Panc1 (cell line): ENCODE results near the gene PPP1R27.

Experiments
- CTCF ChIP-seq: fragments of 450-650 bp; IDR thresholded peaks from 2 replicates; pipeline ENCODE4 v1.5.1; 2017; ENCODE audit warnings: mild to moderate bottlenecking
- SIN3A ChIP-seq: IDR thresholded peaks from 2 replicates; pipeline ENCODE4 v1.6.1; 2012; ENCODE audit warnings: low read depth, mild to moderate bottlenecking, low read length, moderate library complexity, borderline replicate concordance; ENCODE audit not compliant: insufficient read depth
- TCF7L2 ChIP-seq: IDR thresholded peaks from 2 replicates; pipeline ENCODE4 v1.6.1; 2011; ENCODE audit warnings: mild to moderate bottlenecking, low read depth, low read length, inconsistent platforms
- TF ChIP-seq, protein P1 (sequence below), 2 experiments: IDR thresholded peaks; 2 replicates each; pipeline ENCODE4 v1.6.1; 2011 to 2012; ENCODE audit warnings: low read depth in 2 of 2, control low read depth in 1 of 2, low read length in 1 of 2, mild to moderate bottlenecking in 1 of 2, moderate library complexity in 1 of 2; ENCODE audit not compliant: insufficient read depth in 1 of 2

DNA sequence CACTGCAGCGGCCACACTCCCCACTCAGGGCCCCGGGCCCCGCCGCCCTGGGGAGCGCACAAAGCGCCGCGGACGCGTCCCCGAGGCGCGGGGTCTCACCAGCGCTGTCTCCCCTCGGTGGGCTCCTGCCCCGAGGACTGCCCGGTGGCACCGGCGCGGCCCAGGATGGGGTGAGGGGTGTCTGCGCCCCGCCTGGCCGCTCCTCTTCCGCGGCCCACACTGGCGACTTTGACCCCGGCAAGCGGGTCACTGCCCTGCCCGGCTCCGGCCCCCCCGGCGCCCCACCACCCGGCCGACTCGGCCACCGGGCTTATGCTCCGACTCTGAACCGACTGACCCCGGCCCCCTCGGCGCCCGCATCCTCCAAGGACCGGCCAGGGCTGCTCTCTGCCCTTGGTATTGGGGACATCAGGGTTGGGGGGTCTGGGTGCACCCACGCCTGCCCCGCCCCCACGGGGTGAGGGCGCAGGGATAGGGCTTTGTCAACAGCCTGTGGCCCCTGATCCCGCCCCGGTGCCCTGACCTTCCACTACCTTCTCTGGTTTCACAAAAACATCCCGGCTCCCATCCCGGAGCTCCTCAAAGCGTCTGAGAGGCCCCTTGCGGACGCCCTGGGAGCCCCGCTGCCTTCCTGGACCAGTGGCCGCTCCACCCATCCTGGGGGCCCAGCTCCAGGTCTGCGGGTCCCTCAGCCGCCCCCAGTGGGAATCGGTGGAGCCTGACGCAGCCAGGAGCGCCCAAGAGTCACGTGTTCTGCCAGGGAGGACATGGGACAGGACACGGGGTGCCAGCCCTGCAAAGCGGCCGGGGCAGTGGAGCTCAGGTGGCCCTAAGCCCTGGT is 30.1 kb downstream of the PPP1R27 start:
- TF ChIP-seq SIN3A (no peak), CTCF (no peak), TCF7L2 (no peak)
- TF ChIP-seq, protein P1, sequence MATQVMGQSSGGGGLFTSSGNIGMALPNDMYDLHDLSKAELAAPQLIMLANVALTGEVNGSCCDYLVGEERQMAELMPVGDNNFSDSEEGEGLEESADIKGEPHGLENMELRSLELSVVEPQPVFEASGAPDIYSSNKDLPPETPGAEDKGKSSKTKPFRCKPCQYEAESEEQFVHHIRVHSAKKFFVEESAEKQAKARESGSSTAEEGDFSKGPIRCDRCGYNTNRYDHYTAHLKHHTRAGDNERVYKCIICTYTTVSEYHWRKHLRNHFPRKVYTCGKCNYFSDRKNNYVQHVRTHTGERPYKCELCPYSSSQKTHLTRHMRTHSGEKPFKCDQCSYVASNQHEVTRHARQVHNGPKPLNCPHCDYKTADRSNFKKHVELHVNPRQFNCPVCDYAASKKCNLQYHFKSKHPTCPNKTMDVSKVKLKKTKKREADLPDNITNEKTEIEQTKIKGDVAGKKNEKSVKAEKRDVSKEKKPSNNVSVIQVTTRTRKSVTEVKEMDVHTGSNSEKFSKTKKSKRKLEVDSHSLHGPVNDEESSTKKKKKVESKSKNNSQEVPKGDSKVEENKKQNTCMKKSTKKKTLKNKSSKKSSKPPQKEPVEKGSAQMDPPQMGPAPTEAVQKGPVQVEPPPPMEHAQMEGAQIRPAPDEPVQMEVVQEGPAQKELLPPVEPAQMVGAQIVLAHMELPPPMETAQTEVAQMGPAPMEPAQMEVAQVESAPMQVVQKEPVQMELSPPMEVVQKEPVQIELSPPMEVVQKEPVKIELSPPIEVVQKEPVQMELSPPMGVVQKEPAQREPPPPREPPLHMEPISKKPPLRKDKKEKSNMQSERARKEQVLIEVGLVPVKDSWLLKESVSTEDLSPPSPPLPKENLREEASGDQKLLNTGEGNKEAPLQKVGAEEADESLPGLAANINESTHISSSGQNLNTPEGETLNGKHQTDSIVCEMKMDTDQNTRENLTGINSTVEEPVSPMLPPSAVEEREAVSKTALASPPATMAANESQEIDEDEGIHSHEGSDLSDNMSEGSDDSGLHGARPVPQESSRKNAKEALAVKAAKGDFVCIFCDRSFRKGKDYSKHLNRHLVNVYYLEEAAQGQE (IDR thresholded peaks at IDR 0.05; ENCODE audit: insufficient read depth in 1 of 2, low read depth in 2 of 2, low read length in 1 of 2), result no peak
